Stimulated activated CD4-positive, alpha-beta T cell treated with anti-CD3 and anti-CD28 coated beads, Interleukin-12 subunit alpha, Interleukin-12 subunit beta, amount 100 ng/mL, for 24 hours (primary cell): ENCODE results near the gene APOOL.
"Not testable (repeated sequence)": the region's sequence is repeated elsewhere in the genome, so short reads cannot be mapped to it uniquely, and the experiment has no call there.

ENCODE experiments used
- DNase-seq, 2 experiments: peaks; one replicate each; pipeline ENCODE4 v3.0.0-alpha.2; 2020; ENCODE audit warnings: low read depth in 2 of 2

The APOOL gene

DNA sequence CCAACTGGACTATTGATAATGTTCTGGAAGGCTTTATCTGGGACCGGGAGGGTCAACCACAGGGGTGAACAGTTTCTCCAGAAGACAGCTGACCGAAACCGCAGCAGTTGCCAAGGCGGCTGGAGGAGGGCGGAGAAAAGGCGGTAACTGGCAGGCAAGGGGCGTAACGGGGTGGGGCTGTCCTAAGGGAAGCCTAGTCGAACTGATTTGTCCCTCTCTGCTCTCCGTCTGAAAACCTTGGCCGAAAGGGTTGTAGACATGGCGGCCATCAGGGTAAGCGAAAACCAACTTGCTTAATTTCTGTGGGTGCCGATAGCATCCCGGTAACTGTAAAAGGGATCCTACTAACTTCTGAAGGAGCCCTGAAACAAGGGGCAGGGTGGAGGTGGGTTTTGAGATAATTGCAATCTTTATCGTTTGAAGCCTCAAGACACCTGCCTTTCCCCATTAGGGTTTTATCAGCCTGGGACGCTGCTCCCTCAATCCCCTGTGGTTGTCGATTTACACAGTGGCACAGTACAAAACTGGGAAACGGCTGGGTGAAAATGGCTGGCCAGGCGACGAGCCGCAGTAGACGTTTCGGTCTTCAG is at the start of gene APOOL:
APOOL (plus strand) TSS at position 223 of the 590 bp plus-strand sequence; CDS start at position 259, 36 bp downstream.
- peak; percentile 50 to 72 for DNase-seq

- no peak for DNase-seq
These were observed 47.4 kb upstream of the APOOL start for GRCh38 chrX:84956304-84956703.

- DNase-seq: no peak
These were observed 28.9 kb upstream of the APOOL start for GRCh38 chrX:84974803-84975202.

GRCh38 chrX:84991739-84992138 is 11.9 kb upstream of the APOOL start:
- not testable (repeated sequence) for DNase-seq

DNA sequence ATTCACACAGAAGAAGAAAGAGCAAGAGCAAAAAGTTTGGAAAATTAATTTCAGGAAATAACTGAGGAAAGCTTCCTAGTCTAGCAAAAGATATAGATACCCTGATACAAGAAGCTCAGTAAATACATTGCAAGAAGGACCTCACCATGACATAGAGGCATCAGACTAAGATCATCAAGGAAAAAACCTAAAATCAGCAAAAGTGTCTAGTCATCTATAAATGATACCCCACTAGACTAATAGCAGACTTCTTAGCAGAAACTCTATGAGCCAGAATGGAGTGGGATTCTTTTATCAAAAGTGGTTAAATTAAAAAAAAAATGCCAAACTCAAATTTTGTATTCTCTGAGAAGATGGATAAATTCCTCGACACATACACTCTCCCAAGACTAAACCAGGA is 10.5 kb upstream of the APOOL start:
- DNase-seq: no peak

GRCh38 chrX:85001344-85001743 is 2.3 kb upstream of the APOOL start:
- DNase-seq: no peak

DNA sequence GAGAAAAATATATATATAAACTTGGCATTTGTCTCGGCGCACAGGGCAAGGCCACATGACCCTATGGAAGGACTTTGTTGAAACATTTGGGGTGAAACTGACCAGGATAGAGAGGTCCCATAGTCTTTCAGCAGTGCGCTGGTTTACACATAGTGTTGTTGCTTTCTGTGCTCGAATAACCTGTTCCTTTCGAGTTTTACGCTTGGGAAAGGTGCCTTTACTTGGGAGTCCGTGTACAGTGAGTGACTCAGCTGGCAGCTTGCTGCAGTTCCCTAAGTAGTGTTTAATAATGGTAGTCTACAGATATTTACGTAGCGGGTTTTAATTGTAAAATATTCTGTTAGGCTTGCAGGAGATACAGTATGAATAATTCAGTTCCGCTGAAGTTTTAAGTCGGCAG is 578 bp downstream of the APOOL start:
- DNase-seq: no peak

DNA sequence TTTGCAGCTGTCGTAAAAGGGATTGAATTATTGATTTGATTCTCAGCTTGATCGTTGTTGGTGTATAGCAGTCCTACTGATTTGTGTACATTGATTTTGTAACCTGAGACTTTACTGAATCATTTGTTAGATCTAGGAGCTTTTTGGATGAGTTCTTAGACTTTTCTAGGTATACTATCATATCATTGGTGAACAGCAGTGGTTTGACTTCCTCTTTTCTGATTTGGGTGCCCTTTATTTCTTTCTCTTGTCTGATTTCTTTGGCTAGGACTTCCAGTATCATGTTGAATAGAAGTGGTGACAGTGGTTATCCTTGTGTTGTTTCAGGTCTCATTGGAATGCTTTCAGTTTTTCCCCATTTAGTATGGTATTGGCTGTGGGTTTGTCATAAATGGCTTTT is 8.4 kb downstream of the APOOL start:
- no peak for DNase-seq

DNA sequence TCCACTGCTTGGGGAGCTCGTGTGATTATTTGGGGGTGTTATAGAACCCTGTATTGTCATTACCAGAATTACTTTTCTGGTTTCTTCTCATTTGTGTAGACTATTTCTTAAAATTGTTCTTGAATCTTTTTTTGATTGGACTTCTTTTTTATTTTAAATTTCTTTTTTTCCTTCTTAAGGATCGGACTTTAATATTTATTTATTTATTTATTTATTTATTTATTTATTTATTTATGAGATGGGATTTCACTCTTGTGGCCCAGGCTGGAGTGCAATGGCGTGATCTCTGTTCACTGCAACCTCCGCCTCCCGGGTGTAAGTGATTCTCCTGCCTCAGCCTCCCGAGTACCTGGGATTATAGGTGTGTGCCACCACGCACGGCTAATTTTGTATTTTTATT is 11.7 kb downstream of the APOOL start:
- DNase-seq: not testable (repeated sequence)

- DNase-seq: no peak
These were observed 14.0 kb downstream of the APOOL start for GRCh38 chrX:85017721-85018120.

GRCh38 chrX:85018471-85018870 is 14.8 kb downstream of the APOOL start:
- no peak for DNase-seq

DNA sequence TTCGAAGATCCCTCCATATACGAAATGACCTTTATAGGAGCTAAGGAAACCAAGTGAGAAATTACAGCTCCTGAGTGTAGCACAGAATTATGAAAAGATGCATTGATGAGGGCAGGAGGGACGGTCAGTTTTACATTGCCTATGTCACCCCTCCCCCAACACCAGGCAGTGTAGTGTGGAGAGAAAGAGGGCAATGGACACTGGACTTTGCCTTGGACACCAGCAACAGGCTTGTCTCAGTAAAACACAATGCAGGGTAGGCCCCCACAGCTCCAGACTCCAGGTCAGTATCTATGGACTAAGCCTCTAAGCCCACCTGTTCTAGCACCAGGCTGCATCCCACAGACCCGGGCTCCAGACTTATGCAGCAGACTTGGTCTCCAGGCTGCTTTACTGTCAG is 16.5 kb downstream of the APOOL start:
- DNase-seq: no peak

DNA sequence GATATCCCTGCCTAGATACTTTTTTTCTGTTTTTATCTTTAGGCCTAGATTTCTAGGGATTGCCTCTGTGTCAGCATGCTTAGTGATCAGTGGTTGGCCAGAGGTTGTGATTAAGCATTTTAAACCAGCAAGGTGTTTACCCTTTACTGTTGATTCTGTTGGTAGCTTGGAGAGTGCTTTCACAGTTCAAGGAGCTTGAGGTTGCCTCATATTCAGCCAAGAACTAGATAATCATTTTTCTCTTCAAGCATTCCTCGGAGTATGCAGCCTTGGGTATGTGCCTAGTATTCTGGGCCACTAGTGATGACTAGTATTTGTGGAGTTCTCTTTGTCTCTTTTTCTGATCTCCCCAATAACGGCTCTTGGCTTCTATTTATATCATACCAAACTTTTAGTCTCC is 20.4 kb downstream of the APOOL start:
- no peak for DNase-seq

DNA sequence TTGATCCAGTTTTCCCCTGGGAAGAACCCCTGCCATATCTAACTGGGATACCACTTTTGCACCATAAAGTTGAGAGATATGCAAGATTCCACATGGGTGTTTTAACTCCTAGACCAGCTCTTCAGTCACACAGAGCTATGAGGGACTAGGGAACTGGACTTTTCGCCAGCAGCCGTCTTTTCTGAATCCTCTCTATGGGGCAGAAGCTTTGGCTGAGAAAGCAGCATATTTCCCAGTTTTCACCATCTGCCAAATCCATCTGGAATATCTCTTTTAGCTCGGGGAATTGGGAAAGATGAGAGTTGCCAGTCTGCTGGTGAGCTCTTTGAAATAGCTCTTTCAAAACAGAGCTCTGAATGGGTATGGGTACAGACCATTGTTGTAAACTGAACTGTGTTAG is 20.9 kb downstream of the APOOL start:
- no peak for DNase-seq

DNA sequence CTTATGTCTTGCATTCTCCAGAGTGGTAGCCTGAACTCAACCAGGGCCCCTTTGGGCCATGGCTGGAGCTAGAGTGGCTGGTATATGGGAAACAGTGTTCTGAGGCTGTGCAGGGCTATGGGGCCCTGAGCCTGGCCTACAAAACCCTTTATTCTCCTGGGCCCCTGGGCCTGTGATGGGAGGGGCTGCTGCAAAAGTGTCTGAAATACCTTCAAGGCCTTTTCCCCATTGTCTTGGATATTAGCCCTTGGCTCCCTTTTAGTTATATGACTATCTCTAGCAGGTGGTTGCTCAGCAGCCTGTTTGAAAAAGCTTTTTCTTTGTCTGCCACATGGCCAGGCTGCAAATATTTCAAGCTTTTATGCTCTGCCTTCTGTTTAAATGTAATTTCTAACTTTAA is 22.5 kb downstream of the APOOL start:
- DNase-seq: no peak

DNA sequence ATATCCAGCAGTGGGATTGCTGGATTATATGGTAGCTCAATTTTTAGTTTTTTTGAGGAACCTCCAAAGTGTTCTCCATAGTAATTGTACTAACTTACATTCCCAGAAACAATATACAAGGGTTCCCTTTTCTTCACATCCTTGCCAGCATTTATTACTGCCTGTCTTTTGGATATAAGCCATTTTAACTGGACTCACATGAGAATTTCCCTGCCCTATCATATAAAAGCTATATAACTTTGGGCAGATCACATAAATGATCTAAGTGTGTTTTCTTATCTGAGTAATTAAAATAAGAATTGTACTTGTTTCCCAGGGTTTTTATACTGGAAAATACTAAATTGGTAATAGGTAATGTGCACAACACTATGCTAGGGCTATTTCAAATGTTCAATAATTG is 25.4 kb downstream of the APOOL start:
- DNase-seq: no peak

GRCh38 chrX:85031505-85031904 is 27.8 kb downstream of the APOOL start:
- DNase-seq: no peak

DNA sequence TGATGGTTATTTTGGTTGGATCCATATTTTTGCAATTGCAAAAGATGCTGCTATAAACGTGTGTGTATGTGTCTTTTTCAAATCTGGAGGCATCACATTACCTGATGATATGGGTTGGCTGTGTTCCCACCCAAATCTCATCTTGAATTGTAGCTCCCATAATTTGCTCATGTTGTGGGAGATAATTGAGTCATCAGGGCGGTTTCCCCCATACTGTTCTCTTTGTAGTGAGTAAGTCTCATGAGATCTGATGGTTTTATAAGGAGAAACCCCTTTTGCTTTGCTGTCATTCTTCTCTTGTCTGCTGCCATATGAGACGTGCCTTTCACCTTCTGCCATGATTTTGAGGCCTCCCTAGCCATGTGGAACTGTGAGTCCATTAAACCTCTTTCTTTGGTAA is 33.4 kb downstream of the APOOL start:
- no peak for DNase-seq

DNA sequence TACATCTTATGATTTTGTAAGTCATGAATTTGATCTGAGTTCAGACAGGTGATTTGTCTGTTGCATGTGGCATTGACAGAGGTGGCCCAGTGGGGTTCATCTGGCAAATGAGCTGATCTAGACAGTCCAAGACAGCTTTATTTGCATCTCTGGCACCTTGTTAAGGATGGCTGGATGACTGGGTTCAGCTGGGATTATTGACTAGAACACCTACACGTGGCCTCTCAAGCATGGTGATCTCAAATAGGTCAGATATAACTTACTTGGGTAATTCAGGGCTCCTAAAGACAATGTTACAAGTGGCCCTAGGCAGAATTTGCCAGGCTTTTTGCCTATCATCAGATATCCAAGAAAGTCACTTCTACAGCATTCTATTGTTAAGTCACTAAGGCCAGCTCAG is 48.0 kb downstream of the APOOL start:
- no peak for DNase-seq

GRCh38 chrX:85052205-85052604 is 48.5 kb downstream of the APOOL start:
- no peak for DNase-seq

DNA sequence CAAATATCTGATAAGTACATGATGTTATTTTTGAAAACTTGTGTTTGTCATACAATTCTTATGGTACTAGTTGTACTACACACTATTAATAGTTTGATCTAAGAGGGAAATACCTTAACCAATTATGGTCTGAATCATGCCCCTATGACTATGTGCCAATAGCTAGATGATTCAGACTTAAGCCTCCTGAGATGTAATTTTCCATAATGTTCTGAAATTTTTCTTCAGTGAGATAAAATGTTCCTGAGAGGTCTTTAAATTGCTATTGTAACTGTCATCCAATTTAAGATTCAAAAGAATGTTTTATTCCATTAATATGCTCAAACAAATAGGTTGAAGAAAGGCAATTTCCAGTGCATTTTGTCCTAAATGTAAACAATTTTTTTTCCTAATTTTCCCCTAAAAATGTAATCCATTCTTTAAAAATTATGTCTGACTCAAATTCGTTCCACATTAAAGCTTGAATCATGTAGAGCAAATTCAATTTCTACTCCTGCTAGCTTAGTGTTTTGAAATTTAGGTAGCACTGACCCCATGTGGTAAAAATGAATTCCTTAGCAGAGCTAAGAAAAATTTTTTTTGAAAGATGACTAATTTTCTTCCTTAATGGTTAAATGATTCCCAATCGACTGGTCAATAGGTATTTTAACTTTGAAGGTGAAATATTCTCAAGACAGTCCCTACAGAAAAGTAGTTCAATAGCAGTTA is 49.1 kb downstream of the APOOL start:
- DNase-seq: no peak

- DNase-seq: no peak
These were observed 62.0 kb downstream of the APOOL start for GRCh38 chrX:85065512-85066198.

- DNase-seq: not testable (repeated sequence)
These were observed 73.6 kb downstream of the APOOL start for GRCh38 chrX:85077247-85077646.
